Smooth muscle cell (in vitro differentiated cells): ENCODE results near the gene GFI1B. TPM values are rescaled to one million over a fixed set of nuclear protein-coding genes. Genes with fewer than 3 reads are reported as not detected.

Experiments used
- DNase-seq: peaks from one replicate; lab custom pipeline; 2025; ENCODE audit not compliant: unreplicated experiment; lab: John Stamatoyannopoulos, UW
- H2AFZ ChIP-seq: fragments of 200-600 bp; sonication (generic); 2 replicates; pipeline ENCODE4 v1.6.0; 2016; ENCODE audit warnings: antibody characterized with exemption, low read depth, mild to moderate bottlenecking
- H3F3A ChIP-seq: fragments of 200-600 bp; sonication (generic); 2 replicates; pipeline ENCODE4 v1.6.0; 2017; ENCODE audit warnings: antibody characterized with exemption, low read depth
- H3K27ac ChIP-seq: fragments of 200-600 bp; sonication (generic); 2 replicates; pipeline ENCODE4 v1.5.1; 2016; ENCODE audit warnings: low read depth, mild to moderate bottlenecking
- H3K27me3 ChIP-seq: fragments of 200-600 bp; sonication (generic); 2 replicates; pipeline ENCODE4 v1.6.1; 2016; ENCODE audit warnings: low read depth, mild to moderate bottlenecking
- H3K36me3 ChIP-seq: fragments of 200-600 bp; sonication (generic); 2 replicates; pipeline ENCODE4 v1.5.1; 2016; ENCODE audit warnings: low read depth
- H3K4me1 ChIP-seq: fragments of 200-600 bp; sonication (generic); 2 replicates; pipeline ENCODE4 v1.5.1; 2016; ENCODE audit warnings: low read depth
- H3K4me2 ChIP-seq: fragments of 200-600 bp; sonication (generic); 2 replicates; pipeline ENCODE4 v1.6.0; 2016; ENCODE audit warnings: mild to moderate bottlenecking
- H3K4me3 ChIP-seq: fragments of 200-600 bp; sonication (generic); 2 replicates; pipeline ENCODE4 v1.5.1; 2016; ENCODE audit warnings: mild to moderate bottlenecking
- H3K79me2 ChIP-seq: fragments of 200-600 bp; sonication (generic); 2 replicates; pipeline ENCODE4 v1.6.0; 2016; ENCODE audit warnings: low read depth, mild to moderate bottlenecking
- H3K9ac ChIP-seq: fragments of 200-600 bp; sonication (generic); 2 replicates; pipeline ENCODE4 v1.6.0; 2016; ENCODE audit warnings: low read depth
- H3K9me3 ChIP-seq: fragments of 200-600 bp; sonication (generic); replicated peaks from 2 replicates; pipeline ENCODE4 v1.5.1; 2016; ENCODE audit warnings: low read depth
- H4K20me1 ChIP-seq: fragments of 200-600 bp; sonication (generic); 2 replicates; pipeline ENCODE4 v1.6.0; 2016; ENCODE audit warnings: low read depth
- WGBS: methylation state at CpG from one replicate; pipeline ENCODE4 v1.1.7; 2016; ENCODE audit warnings: low lambda C conversion rate; 5-methylcytosine and 5-hydroxymethylcytosine counted together
- polyA plus RNA-seq: library from polyadenylated mRNA; unstranded; fragments of >200 nt; fragmentation: Nextera tagmentation; extraction: Ambion mirVana; gene quantifications from 2 replicates; pipeline ENCODE4 v1.2.1, GENCODE V29; 2016
- total RNA-seq: library from RNA; depleted of rRNA; stranded (reverse); fragments of >200 nt; gene quantifications from 2 replicates; pipeline ENCODE4 v1.2.3, GENCODE V29; 2014
- TF ChIP-seq, protein P1 (sequence below): fragments of 200-600 bp; sonication (generic); IDR thresholded peaks from 2 replicates; pipeline ENCODE4 v1.5.1; 2017; ENCODE audit warnings: borderline replicate concordance, mild to moderate bottlenecking, antibody characterized with exemption; ENCODE audit not compliant: insufficient read depth, poor library complexity, severe bottlenecking

The GFI1B gene
- total and polyA plus RNA-seq, 2 experiments from 2014 or later, result not detected

DNA sequence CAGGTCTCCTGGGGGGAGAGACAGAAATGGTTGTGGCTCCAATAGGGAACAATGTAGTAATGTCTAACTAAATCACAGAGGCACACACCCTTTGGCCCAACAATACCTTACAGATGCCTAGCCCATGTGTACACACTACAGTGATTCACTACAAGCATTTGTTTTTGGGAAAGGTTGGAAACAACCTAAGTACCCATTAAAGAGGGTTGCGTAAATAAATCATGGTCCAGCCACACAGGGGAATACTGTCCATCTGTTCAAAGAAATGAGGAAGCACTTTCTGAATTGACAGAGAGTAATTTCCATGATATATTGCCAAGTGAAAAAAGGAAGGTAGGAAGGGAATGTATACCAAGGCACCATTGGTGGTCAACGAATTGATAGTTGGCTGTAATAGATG lies 30.3 kb downstream of the GFI1B start:
- Histone ChIP-seq H3K27ac (no peak overlapping the region), H3K9me3 (no peaks in the 10 kb centered on the region), H3K9ac (no peak overlapping the region), H3K79me2 (no peaks in the 10 kb centered on the region), H3F3A (no peaks in the 10 kb centered on the region), H3K4me2 (no peak overlapping the region), H2AFZ (no peak overlapping the region), H3K4me1 (peaks cover 5% of the 10 kb centered on the region), H3K36me3 (no peaks in the 10 kb centered on the region), H3K27me3 (peaks cover 4% of the 10 kb centered on the region), H3K4me3 (no peak overlapping the region), H4K20me1 (no peaks in the 10 kb centered on the region)
- TF ChIP-seq, protein P1, sequence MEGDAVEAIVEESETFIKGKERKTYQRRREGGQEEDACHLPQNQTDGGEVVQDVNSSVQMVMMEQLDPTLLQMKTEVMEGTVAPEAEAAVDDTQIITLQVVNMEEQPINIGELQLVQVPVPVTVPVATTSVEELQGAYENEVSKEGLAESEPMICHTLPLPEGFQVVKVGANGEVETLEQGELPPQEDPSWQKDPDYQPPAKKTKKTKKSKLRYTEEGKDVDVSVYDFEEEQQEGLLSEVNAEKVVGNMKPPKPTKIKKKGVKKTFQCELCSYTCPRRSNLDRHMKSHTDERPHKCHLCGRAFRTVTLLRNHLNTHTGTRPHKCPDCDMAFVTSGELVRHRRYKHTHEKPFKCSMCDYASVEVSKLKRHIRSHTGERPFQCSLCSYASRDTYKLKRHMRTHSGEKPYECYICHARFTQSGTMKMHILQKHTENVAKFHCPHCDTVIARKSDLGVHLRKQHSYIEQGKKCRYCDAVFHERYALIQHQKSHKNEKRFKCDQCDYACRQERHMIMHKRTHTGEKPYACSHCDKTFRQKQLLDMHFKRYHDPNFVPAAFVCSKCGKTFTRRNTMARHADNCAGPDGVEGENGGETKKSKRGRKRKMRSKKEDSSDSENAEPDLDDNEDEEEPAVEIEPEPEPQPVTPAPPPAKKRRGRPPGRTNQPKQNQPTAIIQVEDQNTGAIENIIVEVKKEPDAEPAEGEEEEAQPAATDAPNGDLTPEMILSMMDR, result no peak
- WGBS, result 98% methylated on average over 2 of the region's 2 CpGs
- no peak for DNase-seq

DNA sequence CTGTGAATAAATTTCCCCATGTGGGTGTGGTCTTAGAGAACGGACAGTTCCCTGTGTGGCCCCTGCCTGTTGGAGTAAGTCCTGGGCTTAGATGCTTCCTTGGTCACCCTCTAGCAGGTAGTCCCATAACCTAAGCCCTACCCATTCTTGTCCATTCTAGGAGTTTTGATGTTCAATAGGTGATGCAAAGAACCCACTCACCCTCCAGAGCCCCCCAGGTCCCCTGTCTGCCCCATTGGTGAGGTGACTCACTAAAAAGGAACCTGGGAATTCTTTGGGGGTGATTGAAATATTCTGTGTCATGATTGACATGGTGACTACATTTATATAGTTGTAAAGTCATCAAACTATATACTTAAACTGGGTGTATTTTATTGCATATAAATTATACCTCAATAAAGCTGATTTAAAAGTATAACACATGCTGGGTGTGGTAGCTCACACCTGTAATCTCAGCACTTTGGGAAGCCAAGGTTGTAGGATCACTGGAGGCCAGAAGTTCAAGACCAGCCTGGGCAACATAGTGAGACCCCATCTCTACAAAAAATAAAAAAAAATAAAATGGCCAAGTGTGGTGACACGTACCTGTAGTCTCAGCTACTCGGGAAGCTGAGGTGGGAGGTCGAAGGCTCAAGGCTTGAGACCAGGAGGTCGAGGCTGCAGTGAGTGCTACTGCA lies 31.6 kb downstream of the GFI1B start:
- TF ChIP-seq, protein P1, result no peak
- no peaks in the 10 kb centered on the region for H3K4me1 ChIP-seq
- no peak overlapping the region for H2AFZ ChIP-seq
- no peaks in the 10 kb centered on the region for H3F3A ChIP-seq
- H3K79me2 ChIP-seq, result no peaks in the 10 kb centered on the region
- DNase-seq, result no peak
- H3K27me3 ChIP-seq, result peaks cover 4% of the 10 kb centered on the region
- H3K9me3 ChIP-seq, result no peaks in the 10 kb centered on the region
- no peak overlapping the region for H3K27ac ChIP-seq
- H3K4me2 ChIP-seq, result no peak overlapping the region
- no peak overlapping the region for H3K4me3 ChIP-seq
- WGBS, result 76% methylated on average over 5 of the region's 5 CpGs
- no peaks in the 10 kb centered on the region for H3K36me3 ChIP-seq
- H4K20me1 ChIP-seq, result no peaks in the 10 kb centered on the region
- H3K9ac ChIP-seq, result no peak overlapping the region

DNA sequence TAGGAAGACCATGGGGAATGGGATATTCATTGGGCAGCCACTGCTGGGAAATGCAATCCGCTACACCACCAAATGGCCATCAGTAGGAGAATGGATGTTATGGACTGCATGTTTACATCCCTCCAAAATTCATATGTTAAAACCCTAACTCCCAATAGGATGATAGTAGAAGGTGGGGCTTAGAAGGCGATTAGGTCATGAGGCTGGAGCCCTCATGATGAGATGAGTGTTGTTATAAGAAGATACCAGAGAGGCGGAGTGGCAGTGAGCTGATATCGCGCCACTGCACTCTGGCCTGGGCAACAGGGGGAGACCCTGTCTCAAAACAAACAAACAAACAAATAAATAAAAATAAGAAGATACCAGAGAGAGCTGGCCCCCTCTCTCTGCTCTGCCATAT lies 36.2 kb downstream of the GFI1B start:
- H3K4me3 ChIP-seq, result no peak overlapping the region
- H3K4me1 ChIP-seq, result no peaks in the 10 kb centered on the region
- no peaks in the 10 kb centered on the region for H4K20me1 ChIP-seq
- H3K4me2 ChIP-seq, result no peak overlapping the region
- no peaks in the 10 kb centered on the region for H3K9me3 ChIP-seq
- no peaks in the 10 kb centered on the region for H3F3A ChIP-seq
- H3K36me3 ChIP-seq, result no peaks in the 10 kb centered on the region
- TF ChIP-seq, protein P1, result no peak
- peaks cover 12% of the 10 kb centered on the region for H3K27me3 ChIP-seq
- no peak overlapping the region for H3K27ac ChIP-seq
- whole genome bisulfite sequencing, result 87% methylated on average over 5 of the region's 5 CpGs
- DNase-seq, result no peak
- no peaks in the 10 kb centered on the region for H3K79me2 ChIP-seq
- no peak overlapping the region for H3K9ac ChIP-seq
- H2AFZ ChIP-seq, result no peak overlapping the region
